GM21723 (cell line): ENCODE data around the gene TTLL11.

ENCODE experiments used
- ATAC-seq: cut with Tn5 transposase; IDR thresholded peaks from one replicate; pipeline ENCODE4 v1.9.1; 2021; ENCODE audit warnings: mild to moderate bottlenecking, moderate library complexity; ENCODE audit not compliant: unreplicated experiment

Gene TTLL11

GRCh38 chr9:122110100-122110833, 17.2 kb upstream of the TTLL11 start:
- ATAC-seq = no peak

- no peak for ATAC-seq
Observed at GRCh38 chr9:122109035-122109813, 16.1 kb upstream of the TTLL11 start.

GRCh38 chr9:122107291-122107805, 14.2 kb upstream of the TTLL11 start:
- no peak for ATAC-seq

- no peak for ATAC-seq
Observed at GRCh38 chr9:122106576-122106975, 13.5 kb upstream of the TTLL11 start.

- ATAC-seq = no peak
Observed at GRCh38 chr9:122103985-122104384, 10.9 kb upstream of the TTLL11 start.

GRCh38 chr9:122102156-122102555, 9.0 kb upstream of the TTLL11 start:
- no peak for ATAC-seq

- no peak for ATAC-seq
Observed at GRCh38 chr9:122100756-122101155, 7.6 kb upstream of the TTLL11 start.

GRCh38 chr9:122099271-122099869, 6.3 kb upstream of the TTLL11 start:
- peak; percentile 57 for ATAC-seq

GRCh38 chr9:122097679-122098315, 4.7 kb upstream of the TTLL11 start:
- no peak for ATAC-seq

GRCh38 chr9:122096620-122097415, 3.7 kb upstream of the TTLL11 start:
- no peak for ATAC-seq

- no peak for ATAC-seq
Observed at GRCh38 chr9:122095010-122095767, 2.1 kb upstream of the TTLL11 start.

GRCh38 chr9:122091682-122092592, 1.2 kb downstream of the TTLL11 start:
- no peak for ATAC-seq

- no peak for ATAC-seq
Observed at GRCh38 chr9:122090981-122091380, 2.1 kb downstream of the TTLL11 start.

GRCh38 chr9:122090287-122090883, 2.7 kb downstream of the TTLL11 start:
- ATAC-seq = no peak

- no peak for ATAC-seq
Observed at GRCh38 chr9:122088880-122089706, 4.0 kb downstream of the TTLL11 start.

GRCh38 chr9:122087406-122088200, 5.5 kb downstream of the TTLL11 start:
- ATAC-seq = no peak

GRCh38 chr9:122086873-122087272, 6.2 kb downstream of the TTLL11 start:
- ATAC-seq = no peak
